Measurements from ENCODE around the gene ATP2C2.

GRCh38 chr16:84434800-84435199 is 66.5 kb downstream of the ATP2C2 start:
- TF ChIP-seq, protein P1, sequence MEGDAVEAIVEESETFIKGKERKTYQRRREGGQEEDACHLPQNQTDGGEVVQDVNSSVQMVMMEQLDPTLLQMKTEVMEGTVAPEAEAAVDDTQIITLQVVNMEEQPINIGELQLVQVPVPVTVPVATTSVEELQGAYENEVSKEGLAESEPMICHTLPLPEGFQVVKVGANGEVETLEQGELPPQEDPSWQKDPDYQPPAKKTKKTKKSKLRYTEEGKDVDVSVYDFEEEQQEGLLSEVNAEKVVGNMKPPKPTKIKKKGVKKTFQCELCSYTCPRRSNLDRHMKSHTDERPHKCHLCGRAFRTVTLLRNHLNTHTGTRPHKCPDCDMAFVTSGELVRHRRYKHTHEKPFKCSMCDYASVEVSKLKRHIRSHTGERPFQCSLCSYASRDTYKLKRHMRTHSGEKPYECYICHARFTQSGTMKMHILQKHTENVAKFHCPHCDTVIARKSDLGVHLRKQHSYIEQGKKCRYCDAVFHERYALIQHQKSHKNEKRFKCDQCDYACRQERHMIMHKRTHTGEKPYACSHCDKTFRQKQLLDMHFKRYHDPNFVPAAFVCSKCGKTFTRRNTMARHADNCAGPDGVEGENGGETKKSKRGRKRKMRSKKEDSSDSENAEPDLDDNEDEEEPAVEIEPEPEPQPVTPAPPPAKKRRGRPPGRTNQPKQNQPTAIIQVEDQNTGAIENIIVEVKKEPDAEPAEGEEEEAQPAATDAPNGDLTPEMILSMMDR (IDR thresholded peaks at IDR 0.05) = no peak
- no peak for TF ChIP-seq POLR2A (IDR thresholded peaks at IDR 0.05)

Data from right lobe of liver (tissue), 4 donors.